ENCODE results near the gene FMN2.

DNA sequence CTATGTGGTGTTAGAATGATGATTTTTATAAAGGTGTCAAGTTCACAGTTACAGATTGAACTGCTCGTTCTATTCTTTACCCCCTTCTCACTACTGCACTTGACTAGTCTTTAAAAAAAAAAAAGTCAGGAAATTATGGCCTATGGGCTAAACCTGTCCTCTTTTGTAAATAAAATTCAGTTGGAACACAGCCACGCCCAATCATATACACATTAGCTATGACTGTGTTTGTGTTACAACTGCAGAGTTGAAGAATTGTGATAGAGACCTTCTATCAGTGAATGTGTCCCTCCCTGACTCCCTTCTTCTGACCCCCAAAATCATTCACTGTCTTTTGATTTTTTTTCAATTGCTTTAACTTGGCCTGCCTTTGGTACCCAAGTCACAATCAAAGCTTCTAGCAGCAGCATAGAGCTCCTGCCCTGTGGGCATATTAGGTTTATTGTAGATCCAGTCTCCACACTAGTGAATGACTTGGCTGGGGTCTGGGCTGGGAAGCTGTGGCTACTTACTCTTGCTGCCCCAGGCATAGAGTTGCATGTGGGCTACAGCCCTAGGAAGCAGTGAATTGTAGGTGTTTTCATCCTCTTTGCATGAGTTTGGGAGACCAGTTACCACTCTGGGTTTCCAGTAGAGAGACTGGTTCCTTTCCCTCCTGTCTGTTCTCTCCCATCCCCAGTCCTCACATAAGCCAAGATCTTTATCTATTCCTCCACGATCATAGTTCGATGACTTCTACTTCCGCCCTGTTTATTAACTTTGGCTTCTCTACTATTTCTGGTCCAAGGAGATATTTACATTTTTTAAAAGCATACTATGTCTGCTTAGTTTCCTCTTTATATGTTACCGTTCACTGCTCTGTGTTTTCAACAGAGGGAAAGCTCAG is 249.9 kb downstream of the FMN2 start:
- TF ChIP-seq POLR2A (IDR thresholded peaks at IDR 0.05): no peak
- TF ChIP-seq, protein P1, sequence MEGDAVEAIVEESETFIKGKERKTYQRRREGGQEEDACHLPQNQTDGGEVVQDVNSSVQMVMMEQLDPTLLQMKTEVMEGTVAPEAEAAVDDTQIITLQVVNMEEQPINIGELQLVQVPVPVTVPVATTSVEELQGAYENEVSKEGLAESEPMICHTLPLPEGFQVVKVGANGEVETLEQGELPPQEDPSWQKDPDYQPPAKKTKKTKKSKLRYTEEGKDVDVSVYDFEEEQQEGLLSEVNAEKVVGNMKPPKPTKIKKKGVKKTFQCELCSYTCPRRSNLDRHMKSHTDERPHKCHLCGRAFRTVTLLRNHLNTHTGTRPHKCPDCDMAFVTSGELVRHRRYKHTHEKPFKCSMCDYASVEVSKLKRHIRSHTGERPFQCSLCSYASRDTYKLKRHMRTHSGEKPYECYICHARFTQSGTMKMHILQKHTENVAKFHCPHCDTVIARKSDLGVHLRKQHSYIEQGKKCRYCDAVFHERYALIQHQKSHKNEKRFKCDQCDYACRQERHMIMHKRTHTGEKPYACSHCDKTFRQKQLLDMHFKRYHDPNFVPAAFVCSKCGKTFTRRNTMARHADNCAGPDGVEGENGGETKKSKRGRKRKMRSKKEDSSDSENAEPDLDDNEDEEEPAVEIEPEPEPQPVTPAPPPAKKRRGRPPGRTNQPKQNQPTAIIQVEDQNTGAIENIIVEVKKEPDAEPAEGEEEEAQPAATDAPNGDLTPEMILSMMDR (IDR thresholded peaks at IDR 0.05): no peak
